Esophagus squamous epithelium (tissue), 4 donors: ENCODE measurements around the gene SYNE2.

Source experiments
- POLR2A ChIP-seq, 4 donors: fragments of 450-650 bp; IDR thresholded peaks; one replicate each; pipeline ENCODE4 v1.6.1; 2017; ENCODE audit warnings: antibody characterized with exemption in 4 of 4, mild to moderate bottlenecking in 4 of 4, moderate library complexity in 3 of 4
- TF ChIP-seq, protein P1 (sequence below), 6 experiments: fragments of 450-650 bp in 4 of 6; fragments of 200-600 bp in 2 of 6; sonication (generic) in 2 of 6; IDR thresholded peaks; one replicate each; pipeline ENCODE4 v1.5.1; 2016 to 2019; ENCODE audit warnings: antibody characterized with exemption in 6 of 6, mild to moderate bottlenecking in 4 of 6, moderate library complexity in 4 of 6

- TF ChIP-seq, protein P1, sequence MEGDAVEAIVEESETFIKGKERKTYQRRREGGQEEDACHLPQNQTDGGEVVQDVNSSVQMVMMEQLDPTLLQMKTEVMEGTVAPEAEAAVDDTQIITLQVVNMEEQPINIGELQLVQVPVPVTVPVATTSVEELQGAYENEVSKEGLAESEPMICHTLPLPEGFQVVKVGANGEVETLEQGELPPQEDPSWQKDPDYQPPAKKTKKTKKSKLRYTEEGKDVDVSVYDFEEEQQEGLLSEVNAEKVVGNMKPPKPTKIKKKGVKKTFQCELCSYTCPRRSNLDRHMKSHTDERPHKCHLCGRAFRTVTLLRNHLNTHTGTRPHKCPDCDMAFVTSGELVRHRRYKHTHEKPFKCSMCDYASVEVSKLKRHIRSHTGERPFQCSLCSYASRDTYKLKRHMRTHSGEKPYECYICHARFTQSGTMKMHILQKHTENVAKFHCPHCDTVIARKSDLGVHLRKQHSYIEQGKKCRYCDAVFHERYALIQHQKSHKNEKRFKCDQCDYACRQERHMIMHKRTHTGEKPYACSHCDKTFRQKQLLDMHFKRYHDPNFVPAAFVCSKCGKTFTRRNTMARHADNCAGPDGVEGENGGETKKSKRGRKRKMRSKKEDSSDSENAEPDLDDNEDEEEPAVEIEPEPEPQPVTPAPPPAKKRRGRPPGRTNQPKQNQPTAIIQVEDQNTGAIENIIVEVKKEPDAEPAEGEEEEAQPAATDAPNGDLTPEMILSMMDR (IDR thresholded peaks at IDR 0.05), result no peak
- TF ChIP-seq POLR2A (IDR thresholded peaks at IDR 0.05), result no peak
Observed at GRCh38 chr14:63951429-63951828, 98.6 kb downstream of the SYNE2 start.
